ENCODE measurements around the gene ADAM8.

DNA sequence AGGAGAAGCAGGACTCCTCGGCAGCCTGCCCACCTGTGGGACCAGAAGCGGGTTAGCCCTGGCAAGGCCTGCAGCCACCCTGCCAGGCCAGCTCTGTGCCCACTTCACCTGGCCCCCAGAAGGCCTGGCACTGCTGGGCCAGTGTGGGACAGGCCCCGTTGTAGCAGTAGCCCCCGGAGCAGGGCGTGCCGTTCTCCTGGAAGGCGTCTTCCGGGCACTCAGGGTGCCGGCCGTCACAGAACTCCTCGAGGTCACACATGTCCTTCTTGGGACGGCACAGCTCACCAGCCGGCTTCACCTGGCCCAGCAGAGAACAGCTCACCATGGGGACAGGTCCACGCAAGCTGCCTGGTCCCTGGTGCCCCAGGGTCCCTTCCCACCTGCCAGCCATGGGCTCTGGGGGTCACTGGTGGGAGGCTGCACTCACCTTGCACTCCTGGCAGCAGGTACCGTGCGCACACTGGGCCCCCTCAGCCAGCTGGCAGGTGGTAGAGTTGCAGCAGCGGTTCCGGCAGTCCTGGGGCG lies 5.8 kb downstream of the ADAM8 start:
- TF ChIP-seq, protein P1, sequence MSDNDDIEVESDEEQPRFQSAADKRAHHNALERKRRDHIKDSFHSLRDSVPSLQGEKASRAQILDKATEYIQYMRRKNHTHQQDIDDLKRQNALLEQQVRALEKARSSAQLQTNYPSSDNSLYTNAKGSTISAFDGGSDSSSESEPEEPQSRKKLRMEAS (IDR thresholded peaks at IDR 0.05): no peak
- TF ChIP-seq TAF1 (IDR thresholded peaks at IDR 0.05; ENCODE audit: low read depth) (no peak), EP300 (IDR thresholded peaks at IDR 0.05; ENCODE audit: borderline replicate concordance) (no peak), ZBTB7A (IDR thresholded peaks at IDR 0.05; ENCODE audit: low read depth) (no peak), YY1 (IDR thresholded peaks at IDR 0.05; ENCODE audit: low read depth) (no peak)
- TF ChIP-seq, protein P2, sequence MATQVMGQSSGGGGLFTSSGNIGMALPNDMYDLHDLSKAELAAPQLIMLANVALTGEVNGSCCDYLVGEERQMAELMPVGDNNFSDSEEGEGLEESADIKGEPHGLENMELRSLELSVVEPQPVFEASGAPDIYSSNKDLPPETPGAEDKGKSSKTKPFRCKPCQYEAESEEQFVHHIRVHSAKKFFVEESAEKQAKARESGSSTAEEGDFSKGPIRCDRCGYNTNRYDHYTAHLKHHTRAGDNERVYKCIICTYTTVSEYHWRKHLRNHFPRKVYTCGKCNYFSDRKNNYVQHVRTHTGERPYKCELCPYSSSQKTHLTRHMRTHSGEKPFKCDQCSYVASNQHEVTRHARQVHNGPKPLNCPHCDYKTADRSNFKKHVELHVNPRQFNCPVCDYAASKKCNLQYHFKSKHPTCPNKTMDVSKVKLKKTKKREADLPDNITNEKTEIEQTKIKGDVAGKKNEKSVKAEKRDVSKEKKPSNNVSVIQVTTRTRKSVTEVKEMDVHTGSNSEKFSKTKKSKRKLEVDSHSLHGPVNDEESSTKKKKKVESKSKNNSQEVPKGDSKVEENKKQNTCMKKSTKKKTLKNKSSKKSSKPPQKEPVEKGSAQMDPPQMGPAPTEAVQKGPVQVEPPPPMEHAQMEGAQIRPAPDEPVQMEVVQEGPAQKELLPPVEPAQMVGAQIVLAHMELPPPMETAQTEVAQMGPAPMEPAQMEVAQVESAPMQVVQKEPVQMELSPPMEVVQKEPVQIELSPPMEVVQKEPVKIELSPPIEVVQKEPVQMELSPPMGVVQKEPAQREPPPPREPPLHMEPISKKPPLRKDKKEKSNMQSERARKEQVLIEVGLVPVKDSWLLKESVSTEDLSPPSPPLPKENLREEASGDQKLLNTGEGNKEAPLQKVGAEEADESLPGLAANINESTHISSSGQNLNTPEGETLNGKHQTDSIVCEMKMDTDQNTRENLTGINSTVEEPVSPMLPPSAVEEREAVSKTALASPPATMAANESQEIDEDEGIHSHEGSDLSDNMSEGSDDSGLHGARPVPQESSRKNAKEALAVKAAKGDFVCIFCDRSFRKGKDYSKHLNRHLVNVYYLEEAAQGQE (IDR thresholded peaks at IDR 0.05; ENCODE audit: low read depth): no peak

All from Ishikawa (cell line).